Middle frontal gyrus (tissue), 1 donor: ENCODE data around the gene OTOGL.

ENCODE experiments used
- DNase-seq: peaks from one replicate; pipeline ENCODE4 v3.0.0-alpha.2; 2015; ENCODE audit warnings: low spot score; ENCODE audit errors: extremely low spot score

OTOGL gene

DNA sequence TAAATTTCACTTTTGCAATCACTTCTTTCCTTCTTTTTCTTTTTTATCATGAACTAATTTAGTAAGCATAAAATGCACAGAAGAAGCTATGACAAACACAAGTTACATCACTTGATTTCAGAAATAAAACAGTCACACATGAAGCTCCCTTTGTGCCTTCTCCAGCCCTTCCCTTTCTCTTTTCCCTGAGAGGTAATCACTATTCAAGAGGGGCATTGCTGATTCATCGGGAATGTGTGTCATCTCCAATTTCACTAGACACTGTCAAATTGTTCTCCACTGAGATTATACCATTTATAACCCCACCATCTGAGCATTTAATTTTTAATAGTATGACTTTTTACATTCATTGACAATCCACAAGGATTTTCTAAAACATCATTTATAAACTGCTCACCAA is 253.1 kb downstream of the OTOGL start:
- no peak for DNase-seq

DNA sequence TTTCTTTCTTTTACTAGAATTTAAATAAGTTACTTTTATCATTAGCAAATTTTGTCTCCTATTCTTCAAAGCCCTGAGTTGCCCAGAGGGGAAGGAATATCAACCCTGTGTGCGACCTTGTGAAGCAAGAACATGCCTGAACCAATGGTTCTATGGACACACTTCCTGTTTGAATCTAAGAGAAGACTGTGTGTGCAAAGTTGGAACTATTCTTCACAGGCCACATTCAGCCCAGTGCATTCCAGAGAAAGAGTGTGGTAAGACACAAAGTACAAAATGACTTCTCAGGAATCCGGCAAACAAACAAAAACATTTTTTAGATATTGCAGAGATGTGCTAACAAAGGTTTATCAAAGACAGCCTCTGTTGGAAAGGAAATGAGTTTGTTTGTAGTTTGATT is 253.9 kb downstream of the OTOGL start:
- no peak for DNase-seq

DNA sequence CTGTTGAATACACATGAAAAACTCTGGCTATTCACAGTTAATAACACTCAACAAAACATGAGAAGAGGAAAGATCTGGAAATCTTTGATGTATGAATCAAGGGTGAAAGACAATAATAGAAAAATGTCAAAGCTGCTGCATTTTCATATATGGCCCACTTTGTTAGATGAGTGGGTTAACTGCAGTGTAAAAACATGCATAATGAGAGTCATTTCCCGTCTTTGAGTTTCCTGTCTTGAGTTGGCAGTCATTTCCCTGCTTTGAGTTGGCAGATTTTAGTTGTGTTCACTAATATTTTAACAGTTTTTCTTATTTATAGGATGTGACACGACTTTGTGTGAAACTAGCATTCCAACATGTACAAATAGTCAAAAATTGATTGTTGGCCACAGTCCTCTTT is 256.8 kb downstream of the OTOGL start:
- no peak for DNase-seq

DNA sequence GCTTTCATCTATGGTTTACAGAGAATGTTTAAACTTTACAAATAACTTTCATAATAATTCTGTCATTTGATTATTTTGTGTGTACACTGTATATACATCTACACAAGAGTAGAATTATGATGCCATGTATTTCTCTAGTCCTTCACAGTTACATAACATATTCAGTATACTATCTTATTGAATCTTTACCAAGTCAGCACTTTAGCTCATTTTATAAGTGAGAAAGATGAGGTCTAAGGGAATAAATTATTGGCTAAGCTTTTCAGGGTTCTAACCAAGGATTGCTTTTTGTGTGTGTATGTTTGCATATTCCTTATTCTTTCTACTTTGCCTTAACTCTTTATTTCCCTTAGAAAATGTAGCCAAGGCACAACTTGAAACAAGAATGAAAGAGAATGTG is 260.4 kb downstream of the OTOGL start:
- DNase-seq = no peak

DNA sequence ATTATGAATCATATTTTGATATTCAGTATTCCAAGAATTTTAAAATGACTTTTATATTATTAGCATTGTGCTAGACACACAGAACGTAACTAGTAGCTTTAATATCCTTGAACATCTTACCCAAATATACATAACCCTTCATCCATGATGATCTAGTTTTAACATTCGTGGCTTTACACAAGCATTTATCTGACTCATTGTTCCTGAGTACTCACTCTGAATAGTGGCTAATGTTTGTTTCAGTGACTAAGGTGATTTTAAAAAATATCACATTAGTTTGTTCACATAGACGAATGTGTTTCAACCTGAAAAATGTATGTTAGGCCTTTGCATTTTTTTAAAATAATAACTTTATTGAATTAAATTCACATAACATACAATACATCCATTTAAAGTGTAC is 264.7 kb downstream of the OTOGL start:
- no peak for DNase-seq

DNA sequence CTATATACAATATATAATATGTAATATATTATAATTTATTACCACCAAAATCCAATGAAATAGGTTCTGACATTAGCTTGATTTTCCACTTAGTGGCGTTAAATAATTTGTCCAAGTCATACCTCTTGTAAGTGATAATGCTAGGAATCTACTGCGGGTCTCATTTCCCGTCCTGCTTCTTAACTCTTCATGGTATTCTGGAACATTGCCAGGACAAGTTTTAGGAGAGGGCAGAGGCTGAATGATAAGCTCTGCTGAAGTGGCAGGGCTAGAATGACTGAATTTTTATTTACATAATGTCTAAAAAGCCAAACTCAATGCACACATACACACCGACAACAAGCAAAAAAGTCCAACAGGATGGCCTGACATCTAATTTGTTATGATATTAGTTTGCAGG is 274.3 kb downstream of the OTOGL start:
- no peak for DNase-seq

DNA sequence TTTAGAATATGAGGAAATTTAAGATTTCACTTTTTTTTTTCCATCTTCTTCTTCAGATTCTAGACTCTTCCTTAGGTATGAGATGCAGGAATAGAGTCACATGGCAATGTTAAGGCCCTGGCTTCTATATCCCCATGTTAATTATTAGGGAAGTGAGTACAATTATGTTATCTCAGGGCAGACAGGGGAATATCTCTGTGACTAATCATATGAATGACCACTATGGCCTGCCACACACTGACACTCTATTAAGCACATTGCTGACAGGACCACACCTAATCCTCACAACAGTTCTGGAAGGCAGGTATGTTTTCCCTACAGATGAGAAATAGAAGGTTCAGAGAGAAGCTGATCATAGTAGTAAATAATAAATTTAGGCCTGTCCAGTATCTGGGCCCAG is 275.3 kb downstream of the OTOGL start:
- no peak for DNase-seq

DNA sequence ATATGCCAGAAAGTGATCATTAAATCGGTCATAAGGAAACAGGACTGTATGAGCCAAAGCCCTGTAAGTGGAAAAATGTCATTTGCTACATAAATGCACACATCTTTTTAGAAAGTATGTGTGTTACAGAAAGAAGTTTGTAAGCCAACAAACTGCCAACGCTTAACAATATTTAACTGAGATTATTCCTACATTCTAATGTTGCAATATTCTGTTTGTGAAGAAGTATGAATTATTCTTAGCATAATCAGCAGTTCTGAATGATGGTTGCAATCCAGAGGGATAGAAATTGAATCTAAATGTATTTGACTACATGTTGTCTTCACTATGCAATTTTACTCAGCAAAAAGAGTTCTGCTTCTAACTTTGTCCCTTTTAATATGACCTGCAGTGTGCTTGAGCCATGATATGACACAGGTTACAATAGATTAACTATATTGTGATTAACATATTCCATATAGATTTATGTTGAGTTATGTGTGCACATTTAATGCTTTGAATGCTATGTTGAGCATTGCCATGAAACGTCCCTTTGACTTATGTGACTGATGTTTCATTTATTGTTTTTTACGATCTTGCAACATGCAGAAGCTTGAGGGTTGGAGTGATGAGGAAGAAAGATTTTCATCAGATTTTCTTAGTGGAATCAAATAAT is 277.9 kb downstream of the OTOGL start:
- no peak for DNase-seq

DNA sequence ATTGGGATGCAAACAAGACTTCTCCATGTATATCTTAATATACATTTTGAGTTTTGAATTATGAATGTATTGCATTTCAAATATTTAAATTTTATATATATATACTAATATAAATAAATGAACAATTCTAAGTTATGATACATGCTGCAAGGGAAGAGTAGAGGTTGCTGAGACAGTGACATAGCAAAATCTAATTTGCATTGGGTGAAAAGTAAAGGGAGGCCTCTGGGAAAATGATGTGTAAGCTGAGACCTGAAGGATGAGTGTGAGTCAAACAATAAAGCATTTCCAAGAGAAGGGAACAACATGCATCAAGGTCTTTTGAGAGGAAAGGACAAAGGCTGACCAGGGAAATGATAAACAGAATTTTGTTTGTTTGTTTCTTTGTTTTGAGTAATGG is 281.8 kb downstream of the OTOGL start:
- DNase-seq = no peak

DNA sequence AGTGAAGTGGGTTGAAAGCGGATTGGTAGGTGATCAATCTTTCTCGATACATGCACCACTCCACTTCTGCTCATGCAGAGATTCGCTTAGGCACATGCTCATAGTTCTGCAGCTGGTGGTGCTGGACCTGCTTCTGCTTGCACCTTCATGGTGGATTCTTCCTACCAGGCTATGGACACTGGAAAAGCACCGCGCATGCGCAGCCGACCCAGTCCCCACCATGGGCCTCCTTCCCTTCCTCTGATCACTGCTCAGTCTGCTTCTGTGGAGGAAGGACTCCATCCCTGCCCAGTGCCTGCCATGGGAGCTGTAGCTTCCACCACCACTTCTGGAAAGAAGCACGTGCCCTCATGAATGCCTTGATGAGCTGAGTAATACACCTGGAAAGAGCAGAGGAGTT is 282.9 kb downstream of the OTOGL start:
- no peak for DNase-seq

DNA sequence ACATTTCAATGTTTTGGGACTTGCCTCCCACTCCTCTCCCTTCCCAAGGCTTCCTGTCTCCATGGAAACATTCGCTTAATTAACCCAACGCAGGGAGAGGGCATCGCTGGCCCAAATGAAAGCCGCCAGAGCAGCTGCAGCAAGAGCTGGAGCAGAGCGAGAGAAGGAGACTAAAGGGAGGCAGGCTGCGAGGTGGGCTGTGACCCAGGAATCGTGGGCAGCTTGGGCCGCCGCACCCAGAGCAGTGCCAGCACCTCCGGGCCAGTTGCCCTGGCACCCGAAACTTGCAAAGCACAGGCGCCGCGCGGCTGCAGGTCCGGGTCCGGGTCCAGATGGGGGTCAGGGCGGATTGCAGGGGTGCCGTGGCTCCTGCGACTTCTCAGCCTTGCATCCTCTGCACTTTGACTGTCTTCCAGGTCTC is 301.2 kb downstream of the OTOGL start:
- peak; percentile 58 for DNase-seq

DNA sequence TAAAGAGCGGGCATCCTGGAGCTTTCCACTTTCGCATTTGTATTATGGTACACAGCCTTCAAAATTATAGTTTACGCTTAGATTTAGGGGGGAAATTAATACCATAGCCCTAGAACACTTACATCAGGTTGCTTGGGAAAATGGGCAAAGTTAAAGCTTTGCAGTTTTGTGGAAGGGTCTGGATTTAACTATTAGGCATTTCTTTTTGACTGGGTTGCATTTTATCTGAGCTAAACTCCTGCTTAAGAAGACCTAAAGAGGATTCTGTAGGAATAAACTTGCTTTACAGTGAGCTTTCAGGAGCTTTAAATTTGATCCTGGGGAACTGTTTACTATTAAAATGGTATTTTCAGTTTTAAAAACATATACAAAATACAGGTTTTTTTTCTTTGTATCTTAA is 301.9 kb downstream of the OTOGL start:
- DNase-seq = no peak

DNA sequence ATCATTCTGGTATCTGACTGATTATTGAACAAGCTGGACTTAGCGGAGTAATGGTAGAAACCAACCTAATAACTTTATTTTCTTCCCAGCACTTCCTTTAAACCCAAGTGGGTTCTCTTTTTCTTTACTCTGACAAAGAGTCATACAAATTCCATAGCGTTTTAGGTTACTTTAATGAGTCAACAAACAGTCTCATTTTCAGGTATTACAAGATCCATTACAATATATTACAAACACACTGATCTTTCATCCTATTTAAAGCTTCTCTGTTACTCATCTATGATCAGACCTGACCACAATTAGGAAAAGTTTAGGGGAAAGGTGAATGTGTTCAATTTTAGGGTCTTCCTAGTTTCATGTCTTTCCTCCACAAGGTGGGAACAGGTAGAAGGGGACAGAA is 305.3 kb downstream of the OTOGL start:
- no peak for DNase-seq

DNA sequence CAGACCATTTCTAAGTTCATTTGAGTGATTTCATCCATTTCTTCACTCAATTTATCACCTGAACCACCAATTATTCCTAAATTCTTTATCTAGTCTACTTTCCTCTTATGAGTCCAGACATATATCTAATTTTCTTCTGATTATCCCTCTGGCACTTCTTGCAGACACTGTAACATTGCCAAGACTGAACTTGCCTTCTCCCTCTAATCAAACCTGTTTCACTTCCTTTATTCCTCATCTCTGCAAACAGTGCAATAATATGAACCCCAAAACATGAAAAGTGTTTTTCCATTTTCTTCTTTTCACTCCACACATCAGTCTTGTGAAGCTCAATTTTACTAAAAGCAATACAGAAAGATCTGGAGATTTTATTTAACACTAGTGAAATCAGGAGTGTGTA is 306.9 kb downstream of the OTOGL start:
- no peak for DNase-seq

DNA sequence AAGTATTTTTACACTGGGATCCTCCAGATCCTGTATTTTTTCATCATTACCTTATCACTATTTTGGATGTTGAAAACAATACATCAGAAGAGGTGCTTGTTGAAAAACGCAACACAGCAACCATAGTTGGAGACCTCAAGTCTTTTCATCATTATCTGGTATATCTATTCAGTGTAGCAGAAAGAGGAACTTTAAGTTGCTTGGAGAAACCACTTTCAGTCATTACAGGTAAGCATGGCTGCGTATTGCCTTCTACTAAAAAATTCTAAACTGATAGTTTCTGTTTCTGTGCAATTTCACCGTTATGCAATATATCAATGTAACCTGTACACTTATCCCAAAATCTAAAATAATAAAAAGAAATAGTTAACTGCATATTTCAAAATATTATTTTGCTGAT is 312.4 kb downstream of the OTOGL start:
- DNase-seq = no peak

DNA sequence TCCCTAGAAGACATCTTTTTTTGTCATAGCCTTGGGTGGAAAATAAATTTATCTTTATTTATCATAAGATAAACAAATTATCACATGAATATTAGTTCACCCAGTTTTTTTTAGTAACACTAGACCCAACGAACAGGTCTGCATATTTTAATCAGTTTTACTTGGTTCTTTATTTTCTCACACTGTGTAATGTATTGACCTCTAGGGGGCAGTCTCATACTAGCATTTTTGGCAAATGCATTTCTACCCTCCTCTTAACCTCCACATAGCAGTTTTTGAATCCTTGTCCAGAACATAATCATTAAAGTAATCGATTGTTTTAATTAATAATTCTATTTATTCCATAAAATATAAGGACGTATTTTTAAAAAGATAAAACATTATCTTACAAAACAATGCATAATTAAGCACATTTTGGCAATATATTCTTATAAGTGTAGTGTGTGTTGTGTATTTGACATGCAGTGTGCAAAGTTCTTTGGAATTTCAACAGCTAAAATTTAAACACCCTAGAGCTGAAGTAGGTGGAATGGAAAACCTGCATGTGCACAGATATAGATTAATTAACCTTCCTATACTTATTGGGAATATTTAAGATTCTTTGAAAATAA is 313.1 kb downstream of the OTOGL start:
- DNase-seq = no peak

DNA sequence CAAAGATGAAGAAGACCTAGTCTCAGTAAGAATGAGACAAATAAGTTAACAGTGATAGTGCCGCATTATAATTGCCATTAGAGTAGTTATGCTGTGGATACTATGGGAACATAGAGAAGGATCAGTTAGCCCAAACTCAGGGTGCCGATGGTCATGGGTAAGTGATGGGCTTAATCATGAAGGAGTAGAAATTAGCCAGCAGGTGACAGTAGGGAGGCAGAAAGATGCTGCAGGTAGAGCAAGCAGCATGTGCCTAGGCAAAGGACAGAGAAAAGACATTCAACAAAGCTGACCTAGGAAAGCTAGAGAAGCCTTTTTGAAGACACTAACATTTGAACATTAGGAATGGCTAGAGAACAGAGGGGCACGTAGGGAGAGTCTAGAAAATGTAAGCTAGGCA is 314.1 kb downstream of the OTOGL start:
- DNase-seq = no peak

DNA sequence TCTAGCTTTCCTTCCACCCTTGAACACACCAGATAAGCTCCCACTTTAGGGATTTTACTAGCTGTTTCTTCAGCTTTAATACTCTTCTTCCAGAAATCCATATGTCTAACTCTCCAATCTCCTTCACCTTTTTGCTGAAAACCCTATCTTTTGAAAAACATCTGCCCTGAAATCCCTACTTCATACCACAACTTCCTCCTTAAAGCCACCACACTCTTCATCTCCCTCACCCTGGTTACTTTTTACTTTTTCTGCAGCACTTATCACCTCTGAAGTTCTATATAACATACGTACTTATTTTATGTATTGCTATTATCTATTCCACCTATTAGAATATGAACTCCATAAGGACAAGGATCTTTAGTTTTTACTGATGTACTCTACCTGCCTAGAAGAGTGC is 316.1 kb downstream of the OTOGL start:
- DNase-seq = no peak

DNA sequence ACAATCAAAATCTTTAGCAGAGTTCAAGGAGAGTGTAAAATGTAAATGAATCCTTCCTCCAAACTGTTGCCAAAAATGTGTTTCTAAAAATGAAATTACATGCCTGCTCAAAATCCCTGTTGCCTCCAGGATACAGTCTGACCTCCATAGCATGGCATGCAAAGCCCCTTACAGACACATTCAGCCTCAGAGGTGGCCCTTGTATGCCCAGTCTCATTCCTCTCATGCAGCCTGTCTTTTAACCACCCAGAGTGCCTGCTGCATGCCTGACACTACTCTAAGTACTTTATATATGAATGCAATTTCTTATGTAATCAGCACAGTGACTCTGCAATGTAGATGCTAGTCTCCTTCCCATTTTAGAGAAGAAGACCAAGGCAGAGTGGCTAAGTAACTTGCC is 320.3 kb downstream of the OTOGL start:
- no peak for DNase-seq

DNA sequence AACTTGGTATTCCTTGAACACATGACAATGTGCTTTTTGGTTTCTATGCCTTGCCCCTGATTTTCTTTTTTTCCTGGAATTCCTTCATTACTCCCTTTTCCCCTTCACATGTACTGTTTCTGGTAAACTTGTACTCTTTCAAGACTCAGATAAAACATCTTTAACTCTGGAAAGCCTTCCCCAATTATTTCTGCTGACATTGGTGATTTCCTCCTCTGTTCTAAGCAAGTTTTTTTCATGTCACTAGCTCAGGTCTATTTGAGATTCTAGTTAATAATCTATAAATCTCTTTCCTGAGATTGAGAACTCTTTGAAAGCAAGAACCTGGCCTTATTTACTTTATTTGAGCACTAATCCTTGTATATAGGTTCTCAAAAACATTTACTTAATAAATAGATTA is 320.7 kb downstream of the OTOGL start:
- DNase-seq = no peak

DNA sequence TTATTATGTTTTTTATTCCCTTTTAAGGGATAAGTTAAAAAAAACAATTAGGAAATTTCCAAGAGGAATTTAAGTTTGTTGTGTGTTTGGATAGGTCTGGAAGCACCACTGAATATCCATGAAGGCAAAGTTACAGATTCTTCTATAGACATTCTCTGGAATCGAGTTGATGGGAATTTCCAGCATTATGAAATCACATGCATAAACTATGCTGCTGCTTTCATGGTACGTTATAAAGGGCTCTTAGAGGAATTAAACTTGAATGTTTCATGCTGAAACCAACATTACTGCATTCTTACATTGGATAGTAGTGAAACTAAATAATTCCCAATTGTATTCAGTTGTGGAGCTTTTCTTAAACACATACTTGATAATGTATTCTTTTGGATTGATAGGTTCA is 323.2 kb downstream of the OTOGL start:
- no peak for DNase-seq
